ENCODE results near the gene PPP1R9A.

PPP1R9A gene

GRCh38 chr7:94909179-94909466 lies 1.7 kb downstream of the PPP1R9A start:
- DNase-seq (ENCODE audit: low spot score): no peak

- DNase-seq (ENCODE audit: low spot score): no peak
These were observed 4.7 kb downstream of the PPP1R9A start for GRCh38 chr7:94912085-94912484.

DNA sequence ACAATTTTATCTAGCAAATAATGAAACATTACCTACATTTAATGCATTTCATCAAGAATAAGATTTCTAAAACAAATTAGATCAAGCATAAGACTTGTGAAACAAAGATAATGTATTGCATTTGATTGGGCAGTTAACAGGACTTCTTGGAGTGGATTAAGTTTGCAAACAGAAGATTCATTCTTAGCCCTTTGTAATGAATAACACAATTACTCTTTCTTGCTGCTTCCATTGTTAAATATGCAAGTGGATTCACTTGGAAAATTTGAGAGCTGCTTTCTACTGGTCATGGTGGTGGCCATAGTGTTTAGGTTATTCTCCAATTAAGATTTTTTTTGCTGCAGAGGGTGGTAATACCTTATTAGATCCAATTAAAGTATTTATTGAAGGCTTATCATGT lies 6.0 kb downstream of the PPP1R9A start:
- no peak for DNase-seq (ENCODE audit: low spot score)

GRCh38 chr7:94921911-94922310 lies 14.5 kb downstream of the PPP1R9A start:
- DNase-seq (ENCODE audit: low spot score): no peak

DNA sequence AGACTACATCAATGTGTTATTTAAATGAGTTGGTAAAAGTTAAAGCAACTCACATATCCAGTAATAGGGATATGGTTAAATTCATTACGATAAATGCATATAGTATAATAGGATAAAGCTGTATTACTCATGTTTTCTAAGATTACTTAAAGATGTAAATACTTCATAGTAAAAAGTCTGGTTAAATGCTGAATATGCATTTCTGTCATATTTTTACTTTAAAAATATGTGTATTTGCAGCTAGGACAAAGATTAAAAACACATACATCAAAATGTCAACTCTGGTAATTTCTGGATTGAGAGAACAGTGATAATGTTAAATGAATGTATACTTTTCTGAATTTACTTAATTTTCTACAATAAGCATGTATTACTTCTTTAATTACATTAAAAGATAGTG lies 15.1 kb downstream of the PPP1R9A start:
- DNase-seq (ENCODE audit: low spot score): no peak

GRCh38 chr7:94923412-94923811 lies 16.0 kb downstream of the PPP1R9A start:
- DNase-seq (ENCODE audit: low spot score): no peak

DNA sequence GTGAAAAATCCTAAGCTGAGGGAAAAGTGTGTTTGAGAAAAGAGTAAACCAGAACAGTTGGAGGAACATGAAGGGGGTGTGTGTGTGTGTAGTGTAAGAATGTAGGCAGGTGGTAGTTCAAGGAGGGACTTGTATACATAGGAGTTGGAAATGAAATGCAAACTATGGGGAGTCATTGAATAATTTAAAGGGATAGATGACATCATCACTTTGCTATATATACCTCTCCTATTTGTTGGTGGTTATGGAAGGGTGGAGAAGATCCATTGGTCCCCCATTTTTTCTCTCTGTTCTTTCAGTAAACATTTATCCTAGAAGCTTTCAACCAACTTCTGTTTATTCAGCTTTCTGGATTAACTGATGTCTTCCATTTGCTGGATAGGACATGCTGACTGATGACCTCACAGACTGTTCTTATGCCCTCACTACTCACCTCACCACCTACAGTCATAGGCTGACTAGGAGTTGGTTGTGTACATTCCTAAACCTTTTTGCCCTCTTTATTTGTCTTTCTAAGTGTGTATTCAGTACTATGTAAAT lies 20.8 kb downstream of the PPP1R9A start:
- DNase-seq (ENCODE audit: low spot score): no peak

DNA sequence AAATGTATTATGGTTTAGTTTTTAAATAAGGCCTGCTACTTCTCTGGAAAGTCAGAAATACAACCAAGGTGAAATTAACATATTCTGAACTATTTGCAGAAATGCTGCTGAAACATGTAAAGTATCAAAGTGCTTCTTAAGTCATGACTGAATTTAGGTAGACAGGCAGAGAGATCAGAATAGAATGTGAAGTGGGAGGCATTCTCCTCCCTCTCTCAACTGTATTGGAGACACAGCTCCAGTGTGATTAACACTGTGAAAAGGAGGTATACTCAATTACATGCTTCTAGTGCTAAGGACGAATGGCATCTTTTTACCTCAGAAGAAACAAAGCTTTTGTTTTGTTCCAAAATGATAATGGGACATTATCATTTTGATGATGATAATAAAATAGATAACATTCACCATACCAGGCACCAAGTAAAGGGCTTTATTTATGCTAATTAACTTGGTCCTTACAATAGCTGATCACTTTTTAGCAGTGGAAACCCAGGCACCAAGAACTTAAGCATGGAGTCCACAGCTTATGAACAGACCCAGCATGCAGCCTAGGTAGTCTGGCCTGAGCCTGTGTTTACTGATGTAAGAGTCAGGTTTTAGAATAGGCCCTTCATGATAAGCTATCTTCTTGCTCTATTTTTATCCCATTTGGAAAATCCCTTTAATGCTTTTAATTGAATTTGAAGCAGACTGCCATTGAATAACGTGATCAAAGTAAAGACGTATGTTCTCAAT lies 26.0 kb downstream of the PPP1R9A start:
- no peak for DNase-seq (ENCODE audit: low spot score)

- DNase-seq (ENCODE audit: low spot score): no peak
These were observed 32.0 kb downstream of the PPP1R9A start for GRCh38 chr7:94939395-94939794.

GRCh38 chr7:94940241-94940640 lies 32.8 kb downstream of the PPP1R9A start:
- DNase-seq (ENCODE audit: low spot score): no peak

DNA sequence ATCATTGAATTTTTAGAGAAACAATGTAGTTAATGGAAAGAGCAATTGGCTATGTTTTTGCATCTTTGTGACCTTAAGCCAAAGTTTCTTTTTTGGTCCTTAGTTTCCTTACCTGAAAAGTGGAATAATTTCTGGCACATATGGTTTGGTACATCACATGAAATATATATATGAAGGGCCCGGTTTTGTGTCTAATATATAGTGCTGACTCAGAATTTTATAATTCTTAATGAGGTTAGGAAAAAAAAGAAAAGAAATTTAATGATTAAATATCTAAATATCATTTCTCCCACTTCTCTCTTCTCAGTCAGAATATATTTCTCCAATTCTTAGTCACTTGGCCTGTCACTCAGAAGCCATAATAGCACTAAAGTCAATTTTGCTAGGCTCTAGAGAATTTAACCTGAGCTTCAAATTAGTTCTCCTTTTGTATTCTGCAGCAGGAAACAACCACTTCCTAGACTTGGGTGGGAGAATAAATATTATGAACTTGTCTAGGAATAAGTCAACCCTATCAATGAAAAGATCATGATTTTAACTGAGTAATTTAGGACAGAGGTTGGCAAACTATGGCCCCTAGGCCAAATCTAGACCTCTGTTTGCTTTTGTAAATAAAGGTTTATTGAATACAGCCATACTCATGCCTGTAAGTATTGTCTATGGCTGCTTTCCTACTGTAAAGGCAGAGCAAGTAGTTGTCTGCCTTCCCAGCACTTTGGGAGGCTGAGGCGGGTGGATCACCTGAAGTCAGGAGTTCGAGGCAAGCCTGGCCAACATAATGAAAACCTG lies 34.6 kb downstream of the PPP1R9A start:
- DNase-seq (ENCODE audit: low spot score): no peak

DNA sequence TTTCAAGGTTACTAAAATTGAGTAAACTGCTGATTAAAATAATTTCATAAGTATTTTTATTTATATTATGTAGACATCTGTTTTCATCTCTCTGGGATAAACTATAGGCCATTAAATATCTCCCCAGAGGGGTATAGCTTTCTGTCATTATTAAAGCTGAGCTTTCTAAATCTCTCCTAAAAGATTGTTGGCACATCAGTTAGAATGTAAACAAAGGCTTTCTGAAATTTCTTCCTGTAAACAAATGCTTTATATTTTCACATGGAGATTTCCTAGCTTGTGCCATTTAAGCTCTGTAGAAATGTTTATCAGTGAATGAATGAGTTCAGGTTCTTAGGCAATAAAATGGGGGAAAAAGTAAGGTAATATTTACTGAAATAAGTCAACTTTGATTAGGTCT lies 35.7 kb downstream of the PPP1R9A start:
- no peak for DNase-seq (ENCODE audit: low spot score)

DNA sequence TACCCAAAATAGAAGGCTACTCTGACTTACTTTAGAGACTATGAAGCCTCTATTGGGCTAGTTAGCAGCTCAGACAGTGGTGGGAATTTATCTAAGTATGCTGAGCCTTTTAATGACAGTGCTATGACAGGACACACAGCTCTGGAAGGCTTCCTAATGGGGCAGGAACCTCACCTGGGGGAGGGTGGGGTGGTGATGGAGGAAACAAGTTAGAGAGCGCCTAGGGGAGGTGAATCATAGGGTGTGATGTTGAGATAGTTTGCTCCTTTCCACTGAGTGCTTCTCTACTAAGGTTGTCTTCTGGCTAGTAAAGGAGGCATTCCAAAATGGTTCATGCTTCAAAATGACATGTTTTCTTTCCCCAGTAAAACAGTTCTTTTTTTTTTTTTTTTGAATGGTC lies 42.1 kb downstream of the PPP1R9A start:
- no peak for DNase-seq (ENCODE audit: low spot score)

DNA sequence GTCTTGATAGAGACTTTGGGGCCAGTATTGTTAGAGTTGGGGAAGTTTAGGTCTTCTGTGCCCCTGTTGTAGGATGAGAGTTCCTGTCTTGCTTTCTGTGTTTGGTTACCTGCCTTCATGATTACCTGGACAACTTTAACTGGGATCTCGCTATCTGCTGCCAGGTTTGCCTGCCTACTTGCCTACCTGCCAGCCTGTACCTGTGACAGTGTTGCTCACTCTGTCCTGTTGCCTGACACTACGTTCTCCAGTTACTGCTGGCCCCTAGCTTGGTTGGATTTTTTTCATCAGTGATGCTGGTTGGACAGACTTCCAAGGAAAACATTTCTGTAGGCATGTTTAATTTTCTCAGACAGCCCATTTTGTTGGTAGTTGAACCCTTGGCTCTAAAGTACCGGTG lies 48.4 kb downstream of the PPP1R9A start:
- no peak for DNase-seq (ENCODE audit: low spot score)

GRCh38 chr7:94957061-94957460 lies 49.7 kb downstream of the PPP1R9A start:
- DNase-seq (ENCODE audit: low spot score): no peak

- no peak for DNase-seq (ENCODE audit: low spot score)
These were observed 55.3 kb downstream of the PPP1R9A start for GRCh38 chr7:94962661-94963060.

DNA sequence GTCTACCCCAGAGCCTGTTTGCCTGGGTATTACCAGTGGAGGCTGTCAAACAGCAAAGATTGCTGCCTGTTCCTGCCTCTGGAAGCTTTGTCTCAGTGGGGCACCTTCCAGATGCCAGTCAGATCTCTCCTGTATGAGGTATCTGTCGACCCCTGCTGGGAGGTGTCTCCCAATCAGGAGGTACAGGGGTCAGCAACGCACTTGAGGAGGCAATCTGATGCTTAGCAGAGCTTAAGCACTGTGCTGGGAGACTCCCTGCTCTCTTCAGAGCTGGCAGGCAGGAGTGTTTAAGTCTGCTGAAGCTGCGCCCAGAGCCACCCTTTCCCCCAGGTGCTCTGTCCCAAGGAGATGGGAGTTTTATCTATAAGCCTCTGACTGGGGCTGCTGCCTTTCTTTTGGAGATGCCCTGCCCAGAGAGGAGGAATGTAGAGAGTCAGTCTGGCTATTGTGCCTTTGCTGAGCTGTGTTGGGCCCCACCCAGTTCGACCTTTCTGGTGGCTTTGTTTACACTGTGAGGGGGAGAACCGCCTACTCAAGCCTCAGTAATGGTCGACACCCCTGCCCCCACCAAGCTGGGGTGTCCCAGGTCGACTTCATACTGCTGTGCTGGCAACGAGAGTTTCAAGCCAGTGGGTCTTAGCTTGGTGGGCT lies 62.2 kb downstream of the PPP1R9A start:
- DNase-seq (ENCODE audit: low spot score): no peak

DNA sequence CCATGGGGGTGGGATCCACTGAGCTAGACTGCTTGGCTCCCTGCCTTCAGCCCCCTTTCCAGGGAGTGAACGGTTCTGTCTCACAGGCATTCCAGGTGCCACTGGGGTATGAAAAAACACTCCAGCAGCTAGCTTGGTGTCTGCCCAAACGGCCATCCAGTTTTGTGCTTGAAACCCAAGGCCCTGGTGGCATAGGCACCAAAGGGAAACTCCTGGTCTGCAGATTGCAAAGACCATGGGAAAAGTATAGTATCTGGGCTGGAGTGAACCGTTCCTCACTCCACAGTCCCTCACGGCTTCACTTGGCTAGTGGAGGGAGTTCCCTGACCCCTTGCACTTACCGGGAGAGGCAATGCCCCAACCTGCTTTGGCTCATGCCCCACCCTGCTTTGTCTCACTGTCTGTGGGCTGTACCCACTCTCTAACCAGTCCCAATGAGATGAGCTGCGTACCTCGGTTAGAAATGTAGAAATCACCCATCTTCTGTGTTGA lies 62.7 kb downstream of the PPP1R9A start:
- no peak for DNase-seq (ENCODE audit: low spot score)

GRCh38 chr7:94971051-94971867 lies 63.9 kb downstream of the PPP1R9A start:
- no peak for DNase-seq (ENCODE audit: low spot score)

- DNase-seq (ENCODE audit: low spot score): no peak
These were observed 64.9 kb downstream of the PPP1R9A start for GRCh38 chr7:94972296-94972695.

DNA sequence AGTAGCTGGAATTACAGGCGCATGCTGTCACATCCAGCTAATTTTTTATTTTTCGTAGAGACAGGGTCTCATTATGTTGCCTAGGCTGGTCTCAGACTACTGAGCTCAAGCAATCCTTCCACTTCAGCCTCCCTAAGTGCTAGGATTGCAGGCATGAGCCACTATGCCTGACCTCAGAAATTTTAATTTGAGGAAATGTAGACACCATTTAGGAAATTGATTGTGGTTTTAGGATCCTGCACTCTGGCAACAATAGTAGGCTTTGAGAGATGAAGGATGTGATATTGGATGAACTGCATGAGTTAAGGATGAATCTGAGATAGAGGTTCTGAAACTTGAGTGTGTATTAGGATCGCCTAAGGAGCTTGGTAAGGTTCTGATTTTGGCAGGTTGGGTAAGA lies 66.5 kb downstream of the PPP1R9A start:
- no peak for DNase-seq (ENCODE audit: low spot score)

- no peak for DNase-seq (ENCODE audit: low spot score)
These were observed 67.0 kb downstream of the PPP1R9A start for GRCh38 chr7:94974423-94974822.
